ENCODE results near the gene AMPD1.

Gene AMPD1

DNA sequence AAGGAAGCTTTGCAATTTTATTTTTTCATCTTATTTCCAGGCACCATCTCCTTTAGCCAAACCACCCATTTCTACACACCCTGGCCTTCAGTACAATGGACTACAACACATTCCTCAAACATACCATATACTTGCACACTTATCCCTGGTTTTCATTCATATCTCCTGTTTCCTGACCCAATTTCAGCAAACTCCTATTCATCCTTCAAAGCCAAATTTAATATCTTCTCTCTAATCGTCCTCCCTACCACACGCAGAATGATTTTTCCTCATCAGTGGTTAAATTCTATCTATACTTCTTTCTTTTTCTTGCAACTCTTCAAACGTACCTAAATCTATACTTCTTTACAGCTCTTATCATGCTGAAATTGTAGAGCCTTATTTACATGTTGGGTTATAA, 28.4 kb downstream of the AMPD1 start:
- Histone ChIP-seq H3K4me3 (no peak overlapping the region), H3K27ac (no peak overlapping the region)

DNA sequence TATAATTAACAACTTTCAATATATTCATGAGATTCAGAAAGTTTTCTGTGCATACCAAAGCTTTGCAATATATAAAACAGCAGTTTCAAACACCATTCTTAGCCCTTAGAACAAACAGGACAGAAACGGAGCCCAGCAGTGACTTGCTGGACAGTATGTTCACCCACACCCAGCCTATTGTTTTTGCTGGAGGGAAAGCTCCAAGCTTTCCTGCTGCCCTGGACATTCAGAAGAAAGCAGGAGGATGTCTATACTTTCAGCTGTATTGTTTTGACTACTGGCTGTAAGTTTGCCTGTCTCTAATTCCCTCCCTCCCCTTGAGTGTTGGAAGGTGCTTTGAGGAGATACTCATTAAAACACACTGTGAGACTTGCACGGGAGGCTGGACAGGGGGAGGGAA, 35.1 kb downstream of the AMPD1 start:
- Histone ChIP-seq H3K4me3 (no peak overlapping the region), H3K27ac (no peak overlapping the region)

- Histone ChIP-seq H3K4me3 (no peak overlapping the region), H3K27ac (no peak overlapping the region)
These were observed 43.5 kb downstream of the AMPD1 start for GRCh38 chr1:114651893-114652292.

GRCh38 chr1:114648503-114648902, 46.8 kb downstream of the AMPD1 start:
- Histone ChIP-seq H3K4me3 (no peak overlapping the region), H3K27ac (no peak overlapping the region)

DNA sequence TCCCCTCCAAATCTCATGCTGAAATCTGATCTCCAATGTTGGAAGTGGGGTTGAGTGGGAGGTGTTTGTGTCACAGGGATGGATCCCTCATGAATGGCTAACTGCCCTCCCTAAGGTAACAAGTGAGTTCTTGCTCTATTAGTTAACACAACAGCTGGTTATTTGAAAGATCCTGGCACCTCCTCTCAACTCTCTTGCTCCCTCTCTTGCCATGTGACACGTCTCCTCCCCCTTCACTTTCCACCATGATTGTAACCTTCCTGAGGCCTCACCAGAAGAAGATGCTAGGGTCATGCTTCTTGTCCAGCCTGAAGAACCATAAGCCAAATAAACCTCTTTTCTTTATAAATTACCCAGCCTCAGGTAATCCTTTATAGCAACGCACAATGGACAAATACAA, 54.0 kb downstream of the AMPD1 start:
- no peak overlapping the region for H3K27ac ChIP-seq
- H3K4me3 ChIP-seq = no peak overlapping the region

GRCh38 chr1:114638910-114639309, 56.4 kb downstream of the AMPD1 start:
- no peak overlapping the region for H3K4me3 ChIP-seq

GRCh38 chr1:114632427-114632826, 62.9 kb downstream of the AMPD1 start:
- Histone ChIP-seq H3K27ac (no peak overlapping the region), H3K4me3 (no peak overlapping the region)

More at GRCh38 chr1:114638910-114639309, 56.4 kb downstream of the AMPD1 start:
- no peak overlapping the region for H3K27ac ChIP-seq

DNA sequence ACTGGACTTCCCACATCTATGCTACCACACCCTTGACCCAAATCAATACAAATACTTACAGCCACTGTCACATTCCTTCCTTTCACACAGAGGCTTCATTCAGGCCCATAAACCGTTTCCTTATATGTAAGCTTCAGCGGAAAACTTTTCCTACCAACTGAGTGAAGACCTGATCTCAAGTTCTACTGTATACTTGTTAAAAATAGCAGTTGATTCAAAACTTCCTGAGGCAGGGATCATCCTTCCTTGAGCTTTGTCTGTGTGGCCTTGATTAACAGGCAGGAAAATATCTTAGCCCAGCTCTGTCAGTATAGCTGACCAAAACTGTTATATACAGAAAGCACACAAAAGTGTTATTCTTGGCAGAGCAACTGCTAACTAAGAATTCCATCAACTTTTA, 68.2 kb downstream of the AMPD1 start:
- Histone ChIP-seq H3K27ac (no peak overlapping the region), H3K4me3 (no peak overlapping the region)

DNA sequence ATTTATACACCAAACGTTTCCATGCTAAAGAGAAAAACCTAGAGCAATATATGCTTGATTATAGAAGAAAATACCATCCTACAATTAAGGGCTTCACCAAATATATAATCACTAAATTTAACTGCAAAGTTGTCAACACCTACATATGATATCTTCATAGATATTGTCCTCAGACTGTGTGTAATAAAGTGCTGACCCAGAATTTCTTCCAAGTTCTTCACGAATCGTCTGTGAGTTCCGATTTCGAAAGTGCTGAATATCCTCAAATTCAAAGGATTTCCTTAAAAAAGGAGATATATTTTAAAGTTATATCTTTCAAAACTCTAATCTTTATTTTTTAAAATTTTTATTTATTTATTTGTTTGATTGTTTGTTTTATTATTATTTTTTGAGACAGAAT, 72.0 kb downstream of the AMPD1 start:
- H3K4me3 ChIP-seq = no peak overlapping the region
- no peak overlapping the region for H3K27ac ChIP-seq
